GM10248 (cell line): ENCODE data around the gene PHEX.

Source experiments
- CTCF ChIA-PET: fragments of 300-600 bp; sonication (Branson Sonifier 250); formaldehyde crosslinking; extraction: SDS; loops from one replicate; lab custom pipeline; 2021; ENCODE audit warnings: antibody characterized with exemption; lab: Yijun Ruan, JAX
- POLR2A ChIA-PET: fragments of 350-650 bp; sonication (Branson Sonifier 250); formaldehyde crosslinking; extraction: SDS; loops from one replicate; lab custom pipeline; 2020; ENCODE audit warnings: antibody characterized with exemption; lab: Yijun Ruan, JAX
- DNase-seq: peaks from one replicate; pipeline ENCODE4 v3.0.0; 2012; ENCODE audit errors: extremely low spot score
- CTCF ChIP-seq: IDR thresholded peaks from 2 replicates; pipeline ENCODE4 v1.5.1; 2012; ENCODE audit warnings: mild to moderate bottlenecking, low read depth; ENCODE audit errors: extremely low read depth, missing control alignments, control extremely low read depth

The PHEX gene

DNA sequence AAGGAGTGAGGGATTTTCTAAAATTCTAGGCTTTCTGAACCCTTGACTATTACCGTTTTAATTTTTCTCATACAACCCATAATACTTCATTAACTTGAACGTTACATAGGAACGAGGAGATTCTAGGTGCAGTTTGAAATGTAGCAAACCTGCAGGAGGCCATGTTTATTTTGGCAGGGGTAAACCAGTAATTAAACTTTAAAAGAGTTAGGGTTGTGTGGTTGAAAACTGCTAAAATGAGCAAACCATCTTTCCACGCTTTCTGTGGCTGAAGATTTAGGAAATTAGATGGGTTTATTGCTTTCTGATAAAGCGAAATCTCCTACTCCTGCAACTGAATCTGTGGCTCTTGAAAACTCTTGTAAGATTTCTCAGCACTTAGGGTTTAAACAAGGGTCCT is 1.7 kb downstream of the PHEX start:
- ChIA-PET POLR2A (no interaction called here), CTCF (no interaction called here)
- DNase-seq, result no peak
- TF ChIP-seq CTCF, result no peak

DNA sequence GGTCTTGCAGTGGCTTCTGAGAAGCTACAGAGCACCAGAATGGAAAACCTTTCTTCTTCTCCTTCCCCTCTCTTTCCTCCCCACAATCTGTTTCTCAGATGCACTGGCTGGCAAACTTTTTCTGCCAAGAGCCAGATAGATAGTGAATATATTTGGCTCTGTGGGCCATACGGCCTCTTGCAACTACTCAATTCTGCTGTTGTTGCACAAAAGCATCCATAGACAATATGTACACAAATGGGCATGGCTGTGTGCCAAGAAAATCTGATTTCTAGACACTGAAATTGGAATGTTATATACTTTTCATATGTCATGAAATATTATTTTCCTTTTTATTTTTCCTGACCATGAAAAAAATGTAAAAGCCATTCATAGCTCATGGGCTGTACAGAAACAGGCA is 3.1 kb downstream of the PHEX start:
- POLR2A ChIA-PET, result no interaction called here
- CTCF ChIA-PET, result interaction anchor here (1.3 kb wide), 1 partner anchor 15 kb away, joined by 3 read pairs; no protein-coding TSS in a partner anchor
- no peak for DNase-seq
- TF ChIP-seq CTCF, result no peak

- TF ChIP-seq CTCF, result no peak
These were observed 5.1 kb downstream of the PHEX start for GRCh38 chrX:22037225-22037624.

GRCh38 chrX:22037911-22038537 is 5.9 kb downstream of the PHEX start:
- ChIA-PET CTCF (no interaction called here), POLR2A (no interaction called here)

More at GRCh38 chrX:22037225-22037624, 5.1 kb downstream of the PHEX start:
- ChIA-PET CTCF (no interaction called here), POLR2A (no interaction called here)
- DNase-seq, result no peak

GRCh38 chrX:22039541-22039940 is 7.4 kb downstream of the PHEX start:
- POLR2A ChIA-PET, result no interaction called here
- CTCF ChIA-PET, result no interaction called here
- TF ChIP-seq CTCF, result no peak
- no peak for DNase-seq

More at GRCh38 chrX:22037911-22038537, 5.9 kb downstream of the PHEX start:
- DNase-seq, result no peak
- no peak for TF ChIP-seq CTCF

DNA sequence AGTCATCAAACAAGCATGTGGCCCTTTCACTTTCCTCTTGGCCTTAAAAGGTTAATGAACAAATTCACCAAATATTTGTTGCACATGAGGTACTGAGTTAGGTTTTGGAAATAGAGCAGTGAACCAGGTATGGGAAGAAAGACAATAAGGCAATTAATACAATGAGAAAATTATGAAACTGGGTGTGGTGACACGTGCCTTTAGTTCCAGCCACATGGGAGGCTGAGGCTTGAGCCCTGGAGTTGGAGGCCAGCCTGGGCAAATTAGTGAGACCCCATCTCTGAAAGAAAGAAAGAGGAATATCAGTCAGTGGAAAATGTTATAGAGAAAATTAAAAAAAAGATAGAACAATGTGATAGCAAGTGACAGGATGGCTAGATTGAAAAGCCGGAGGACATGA is 8.1 kb downstream of the PHEX start:
- no peak for DNase-seq
- CTCF ChIA-PET, result no interaction called here
- TF ChIP-seq CTCF, result no peak
- POLR2A ChIA-PET, result no interaction called here

DNA sequence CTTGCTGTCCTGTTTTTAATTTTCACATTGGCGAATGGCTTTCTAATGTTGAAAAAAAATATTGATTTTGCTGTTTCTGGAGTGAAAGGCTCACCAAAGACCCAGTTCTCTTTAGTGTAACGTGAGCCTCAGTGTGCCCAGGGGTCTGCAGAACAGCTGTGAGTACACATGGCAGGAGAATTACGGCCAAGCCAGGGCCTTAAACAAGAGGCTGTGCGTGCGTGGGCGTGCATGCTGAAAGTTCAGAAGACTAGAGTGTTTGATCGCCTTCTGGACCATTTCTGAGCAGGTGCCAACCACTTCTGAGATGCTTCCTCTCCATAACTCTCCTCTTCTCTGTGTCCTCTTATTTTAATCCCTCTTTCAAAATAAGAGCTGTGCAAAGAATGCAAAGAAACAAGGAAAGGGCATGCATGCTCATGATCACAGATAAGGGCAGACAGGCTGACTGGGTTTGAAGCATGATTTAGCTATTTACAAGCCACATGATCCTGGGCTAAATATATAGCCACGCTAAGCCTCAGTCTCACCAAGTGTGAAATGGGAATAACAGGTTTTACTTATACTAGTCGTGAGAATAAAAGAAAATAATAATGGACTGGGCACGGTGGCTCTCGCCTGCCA is 9.9 kb downstream of the PHEX start:
- CTCF ChIA-PET, result interaction anchor here (1.1 kb wide), 1 partner anchor 8 kb away, joined by 3 read pairs; no protein-coding TSS in a partner anchor
- POLR2A ChIA-PET, result no interaction called here
- DNase-seq, result no peak
- TF ChIP-seq CTCF, result no peak
